OCI-LY7 (cell line): ENCODE data around the gene NPLOC4. TPM values are rescaled to one million over a fixed set of nuclear protein-coding genes. Genes with fewer than 3 reads are reported as not detected.

Experiments
- BruUV-seq: library from RNA; stranded (reverse); fragments of 400-500 nt; replicated peaks from 2 replicates; lab custom pipeline; 2021; lab: Mats Ljungman, UMichigan
- CTCF ChIA-PET: fragments of 300-600 bp; sonication (Branson Sonifier 250); formaldehyde crosslinking; loops from one replicate; lab custom pipeline; 2022; ENCODE audit warnings: antibody characterized with exemption; ENCODE audit not compliant: unreplicated experiment; lab: Charles Lee
- POLR2A ChIA-PET: fragments of 300-600 bp; sonication (Branson Sonifier 250); formaldehyde crosslinking; loops from one replicate; lab custom pipeline; 2022; ENCODE audit warnings: antibody characterized with exemption; lab: Charles Lee
- DNase-seq: peaks from one replicate; pipeline ENCODE4 v3.0.0-alpha.2; 2015; ENCODE audit warnings: low spot score
- H2AFZ ChIP-seq: fragments of 200-600 bp; sonication (generic), shearing (Covaris generic); 2 replicates; pipeline ENCODE4 v1.6.1; 2014; ENCODE audit warnings: mild to moderate bottlenecking, antibody characterized with exemption, low read length, moderate library complexity
- H3K27ac ChIP-seq: fragments of 200-600 bp; sonication (generic); 2 replicates; pipeline ENCODE4 v1.5.1; 2014; ENCODE audit warnings: mixed run types, low read depth, mild to moderate bottlenecking, moderate library complexity, low read length, inconsistent platforms; ENCODE audit not compliant: poor library complexity, severe bottlenecking
- H3K36me3 ChIP-seq: fragments of 200-600 bp; sonication (generic); 2 replicates; pipeline ENCODE4 v1.6.1; 2014; ENCODE audit warnings: mild to moderate bottlenecking, antibody characterized with exemption, low read length, moderate library complexity, mixed read lengths; ENCODE audit not compliant: insufficient read depth
- H3K4me1 ChIP-seq: fragments of 200-600 bp; sonication (generic); 2 replicates; pipeline ENCODE4 v1.5.1; 2014; ENCODE audit warnings: mild to moderate bottlenecking, low read length; ENCODE audit not compliant: insufficient read depth, poor library complexity, severe bottlenecking
- H3K4me2 ChIP-seq: fragments of 200-600 bp; sonication (generic); 2 replicates; pipeline ENCODE4 v1.6.1; 2014; ENCODE audit warnings: mild to moderate bottlenecking, low read length
- H3K4me3 ChIP-seq: fragments of 200-600 bp; sonication (generic); 2 replicates; pipeline ENCODE4 v1.5.1; 2014; ENCODE audit warnings: mild to moderate bottlenecking, low read depth, low read length; ENCODE audit not compliant: poor library complexity, severe bottlenecking
- H3K79me2 ChIP-seq: fragments of 200-600 bp; sonication (generic); 2 replicates; pipeline ENCODE4 v1.6.1; 2016; ENCODE audit warnings: low read depth, mild to moderate bottlenecking, low read length, moderate library complexity, mixed read lengths; ENCODE audit not compliant: insufficient read depth
- H3K9me2 ChIP-seq: fragments of 200-600 bp; sonication (generic); 2 replicates; pipeline ENCODE4 v1.6.1; 2016; ENCODE audit warnings: mild to moderate bottlenecking, low read length, mixed read lengths; ENCODE audit not compliant: insufficient read depth
- H3K9me3 ChIP-seq: fragments of 200-600 bp; sonication (generic); 2 replicates; pipeline ENCODE4 v1.6.1; 2014; ENCODE audit warnings: mild to moderate bottlenecking, mixed run types, low read length, mixed read lengths
- H4K20me1 ChIP-seq: fragments of 200-600 bp; sonication (generic); 2 replicates; pipeline ENCODE4 v1.6.1; 2014; ENCODE audit warnings: mild to moderate bottlenecking, antibody characterized with exemption, low read length, moderate library complexity, mixed read lengths; ENCODE audit not compliant: insufficient read depth
- CTCF ChIP-seq: fragments of 200-600 bp; sonication (generic); conservative IDR thresholded peaks from 2 replicates; pipeline ENCODE4 v1.5.1; 2014; ENCODE audit warnings: mild to moderate bottlenecking, antibody characterized with exemption, low read length, moderate library complexity, mixed read lengths
- EZH2phosphoT487 ChIP-seq: fragments of 200-600 bp; sonication (generic); IDR thresholded peaks from 2 replicates; pipeline ENCODE4 v1.6.1; 2018; ENCODE audit warnings: low read depth, borderline replicate concordance, mild to moderate bottlenecking, mixed run types, antibody characterized with exemption, low read length, moderate library complexity, mixed read lengths
- intact Hi-C: fragments of 100-400 bp; cut with micrococcal nuclease; formaldehyde crosslinking; loops from one replicate; pipeline ENCODE4 v1.10.0; 2022; ENCODE audit not compliant: unreplicated experiment
- total RNA-seq, 2 experiments: library from RNA; depleted of rRNA in 1 of 2; stranded (reverse); fragments of >200 nt in 1 of 2; shearing (Covaris generic) in 1 of 2; gene quantifications; 2 replicates each; pipeline ENCODE4 v1.2.3, GENCODE V29; 2014 to 2022

NPLOC4 gene
- total RNA-seq, 2 experiments from 2014 or later = 69.6 to 118 TPM

GRCh38 chr17:81582341-81582740 is 54.6 kb downstream of the NPLOC4 start:
- no peak overlapping the region for H3K4me2 ChIP-seq
- intact Hi-C loops = no loop called here
- H3K27ac ChIP-seq = no peak overlapping the region
- ChIA-PET POLR2A (interaction anchor here (0.6 kb wide), 1 partner anchor 14 kb away, joined by 3 read pairs; no protein-coding TSS in a partner anchor), CTCF (no interaction called here)
- H3K4me3 ChIP-seq = no peak overlapping the region
- no peaks in the 10 kb centered on the region for H3K9me3 ChIP-seq
- no peaks in the 10 kb centered on the region for H3K9me2 ChIP-seq
- DNase-seq = no peak
- TF ChIP-seq CTCF (no peak), EZH2phosphoT487 (no peak)
- H3K36me3 ChIP-seq = peaks cover 83% of the 10 kb centered on the region
- H3K4me1 ChIP-seq = no peaks in the 10 kb centered on the region
- H2AFZ ChIP-seq = no peak overlapping the region
- H3K79me2 ChIP-seq = no peaks in the 10 kb centered on the region
- BruUV-seq = no TSS peak
- no peaks in the 10 kb centered on the region for H4K20me1 ChIP-seq

GRCh38 chr17:81581758-81582157 is 55.2 kb downstream of the NPLOC4 start:
- TF ChIP-seq CTCF = no peak
- no peak for TF ChIP-seq EZH2phosphoT487
- H3K36me3 ChIP-seq = peaks cover 81% of the 10 kb centered on the region
- H3K4me1 ChIP-seq = no peaks in the 10 kb centered on the region
- no peaks in the 10 kb centered on the region for H3K9me2 ChIP-seq
- ChIA-PET CTCF (no interaction called here), POLR2A (no interaction called here)
- no peak for DNase-seq
- no peak overlapping the region for H2AFZ ChIP-seq
- no TSS peak for BruUV-seq
- H3K9me3 ChIP-seq = no peaks in the 10 kb centered on the region
- H3K4me3 ChIP-seq = no peak overlapping the region
- H3K4me2 ChIP-seq = no peak overlapping the region
- H3K79me2 ChIP-seq = no peaks in the 10 kb centered on the region
- H4K20me1 ChIP-seq = no peaks in the 10 kb centered on the region
- intact Hi-C loops = no loop called here
- no peak overlapping the region for H3K27ac ChIP-seq

GRCh38 chr17:81580481-81580880 is 56.4 kb downstream of the NPLOC4 start:
- H3K27ac ChIP-seq = no peak overlapping the region
- no TSS peak for BruUV-seq

More at GRCh38 chr17:81580481-81580880, 56.4 kb downstream of the NPLOC4 start:
- intact Hi-C loops = no loop called here
- POLR2A ChIA-PET = no interaction called here
- Histone ChIP-seq H3K4me3 (no peak overlapping the region), H3K4me2 (no peak overlapping the region), H4K20me1 (no peaks in the 10 kb centered on the region), H3K36me3 (peaks cover 81% of the 10 kb centered on the region), H3K79me2 (no peaks in the 10 kb centered on the region), H3K4me1 (no peaks in the 10 kb centered on the region), H3K9me3 (no peaks in the 10 kb centered on the region), H3K9me2 (no peaks in the 10 kb centered on the region), H2AFZ (no peak overlapping the region)
- no peak for TF ChIP-seq CTCF
- no peak for TF ChIP-seq EZH2phosphoT487
- CTCF ChIA-PET = no interaction called here
- DNase-seq = no peak
